Osteocyte (in vitro differentiated cells): ENCODE results near the gene TSGA10. TPM values are rescaled to one million over a fixed set of nuclear protein-coding genes. Genes with fewer than 3 reads are reported as not detected.

Source experiments
- DNase-seq: peaks from one replicate; pipeline ENCODE4 v3.0.0; 2021; ENCODE audit warnings: mixed read lengths; ENCODE audit not compliant: unreplicated experiment; ENCODE audit errors: extremely low spot score
- H3K27ac Mint-ChIP-seq: one replicate; pipeline ENCODE4 v1.8.0; 2021; ENCODE audit warnings: mild to moderate bottlenecking, mixed read lengths; ENCODE audit not compliant: unreplicated experiment
- H3K27me3 Mint-ChIP-seq: one replicate; pipeline ENCODE4 v1.8.0; 2021; ENCODE audit warnings: mixed read lengths; ENCODE audit not compliant: unreplicated experiment
- H3K36me3 Mint-ChIP-seq: one replicate; pipeline ENCODE4 v1.8.0; 2021; ENCODE audit warnings: mixed read lengths; ENCODE audit not compliant: unreplicated experiment
- H3K4me1 Mint-ChIP-seq: one replicate; pipeline ENCODE4 v1.8.0; 2021; ENCODE audit warnings: mixed read lengths; ENCODE audit not compliant: unreplicated experiment
- H3K4me3 Mint-ChIP-seq: one replicate; pipeline ENCODE4 v1.8.0; 2021; ENCODE audit warnings: mild to moderate bottlenecking, moderate library complexity, mixed read lengths; ENCODE audit not compliant: unreplicated experiment
- H3K9me3 Mint-ChIP-seq: one replicate; pipeline ENCODE4 v1.8.0; 2021; ENCODE audit warnings: mixed read lengths; ENCODE audit not compliant: unreplicated experiment
- CTCF ChIP-seq: fragments of 200-600 bp; sonication (generic); IDR thresholded peaks from 2 replicates; pipeline ENCODE4 v1.5.0; 2021; ENCODE audit warnings: antibody characterized with exemption, mild to moderate bottlenecking, moderate library complexity
- total RNA-seq: library from RNA; stranded (reverse); gene quantifications from 2 replicates; pipeline ENCODE4 v1.2.1, GENCODE V29; 2021

TSGA10 gene
- total RNA-seq, 1 donor from 2014 or later = 3.6 TPM

- no peaks in the 10 kb centered on the region for H3K4me1 Mint-ChIP-seq
- H3K4me3 Mint-ChIP-seq = no peak overlapping the region
- DNase-seq = no peak
- no peak for TF ChIP-seq CTCF
- H3K36me3 Mint-ChIP-seq = peaks cover 28% of the 10 kb centered on the region
- no peaks in the 10 kb centered on the region for H3K27me3 Mint-ChIP-seq
- H3K9me3 Mint-ChIP-seq = no peaks in the 10 kb centered on the region
- no peak overlapping the region for H3K27ac Mint-ChIP-seq
These were observed 35.8 kb upstream of the TSGA10 start for GRCh38 chr2:99190548-99190947.

- no peak for DNase-seq
- H3K4me3 Mint-ChIP-seq = no peak overlapping the region
- no peaks in the 10 kb centered on the region for H3K27me3 Mint-ChIP-seq
- TF ChIP-seq CTCF = no peak
- peaks cover 21% of the 10 kb centered on the region for H3K36me3 Mint-ChIP-seq
- peaks cover 3% of the 10 kb centered on the region for H3K4me1 Mint-ChIP-seq
- H3K27ac Mint-ChIP-seq = no peak overlapping the region
- no peaks in the 10 kb centered on the region for H3K9me3 Mint-ChIP-seq
These were observed 33.6 kb upstream of the TSGA10 start for GRCh38 chr2:99188357-99188756.

GRCh38 chr2:99187011-99187410, 32.3 kb upstream of the TSGA10 start:
- H3K4me1 Mint-ChIP-seq = peaks cover 10% of the 10 kb centered on the region

GRCh38 chr2:99184811-99185210, 30.1 kb upstream of the TSGA10 start:
- no peaks in the 10 kb centered on the region for H3K9me3 Mint-ChIP-seq
- peaks cover 24% of the 10 kb centered on the region for H3K4me1 Mint-ChIP-seq
- peaks cover 6% of the 10 kb centered on the region for H3K36me3 Mint-ChIP-seq
- no peak overlapping the region for H3K27ac Mint-ChIP-seq
- no peak for DNase-seq
- no peaks in the 10 kb centered on the region for H3K27me3 Mint-ChIP-seq
- no peak overlapping the region for H3K4me3 Mint-ChIP-seq
- no peak for TF ChIP-seq CTCF

More at GRCh38 chr2:99187011-99187410, 32.3 kb upstream of the TSGA10 start:
- H3K27ac Mint-ChIP-seq = no peak overlapping the region
- H3K4me3 Mint-ChIP-seq = no peak overlapping the region
- no peak for DNase-seq
- H3K36me3 Mint-ChIP-seq = peaks cover 14% of the 10 kb centered on the region
- H3K27me3 Mint-ChIP-seq = no peaks in the 10 kb centered on the region
- TF ChIP-seq CTCF = no peak
- H3K9me3 Mint-ChIP-seq = no peaks in the 10 kb centered on the region

- Mint-ChIP-seq H3K4me1 (peaks cover 34% of the 10 kb centered on the region), H3K27ac (no peak overlapping the region), H3K36me3 (peaks cover 1% of the 10 kb centered on the region), H3K4me3 (no peak overlapping the region), H3K9me3 (no peaks in the 10 kb centered on the region), H3K27me3 (no peaks in the 10 kb centered on the region)
- no peak for TF ChIP-seq CTCF
- DNase-seq = no peak
These were observed 28.3 kb upstream of the TSGA10 start for GRCh38 chr2:99183025-99183424.
